Superior temporal gyrus (tissue), 1 donor: ENCODE data around the gene IFNA17.
A peak's percentile ranks its signal among the peaks of the same experiment; 100 is the strongest.
"Not testable (repeated sequence)": the region's sequence is repeated elsewhere in the genome, so short reads cannot be mapped to it uniquely, and the experiment has no call there.

ENCODE experiments used
- DNase-seq: peaks from one replicate; pipeline ENCODE4 v3.0.0-alpha.2; 2016; ENCODE audit errors: extremely low spot score

IFNA17 gene

DNA sequence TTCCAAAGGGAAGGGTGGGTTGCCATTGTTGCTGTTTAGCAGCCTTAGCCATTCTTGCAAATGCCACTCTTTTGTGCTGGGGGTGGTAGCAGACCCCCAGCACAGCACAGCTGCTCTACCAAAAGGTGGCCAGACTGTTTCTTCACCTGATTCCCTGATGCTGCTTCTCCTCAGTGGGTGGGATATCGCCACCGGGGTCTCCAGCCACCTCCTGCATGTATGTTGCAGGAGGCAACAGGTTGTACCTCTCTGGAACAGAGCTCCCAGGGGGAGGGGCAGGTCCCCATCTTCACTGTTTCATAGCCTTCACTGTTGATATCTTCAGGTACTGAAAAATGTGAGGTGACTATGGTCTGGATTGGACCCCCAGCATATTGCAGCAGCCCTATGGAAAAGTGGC, 17.2 kb downstream of the IFNA17 start:
- not testable (repeated sequence) for DNase-seq

DNA sequence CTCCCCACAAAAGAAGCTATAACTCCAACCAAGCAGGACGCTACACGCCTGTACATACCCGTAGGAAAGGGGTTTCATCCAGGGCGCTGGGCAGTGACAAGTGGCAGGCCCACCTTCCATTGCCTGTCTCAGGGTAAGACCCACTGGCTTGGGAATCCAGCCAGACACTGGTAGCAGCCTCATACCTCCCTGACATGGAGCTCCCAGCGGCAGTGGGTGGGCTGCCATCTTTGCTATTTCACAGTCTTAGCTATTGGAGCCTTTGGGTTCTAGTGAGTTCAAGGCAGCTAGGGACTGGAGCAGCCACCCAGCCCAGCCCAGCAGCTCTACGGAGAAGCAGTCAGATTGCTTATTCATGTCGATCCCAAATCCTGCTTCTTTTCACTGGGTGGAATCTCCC, 17.7 kb downstream of the IFNA17 start:
- no peak for DNase-seq

DNA sequence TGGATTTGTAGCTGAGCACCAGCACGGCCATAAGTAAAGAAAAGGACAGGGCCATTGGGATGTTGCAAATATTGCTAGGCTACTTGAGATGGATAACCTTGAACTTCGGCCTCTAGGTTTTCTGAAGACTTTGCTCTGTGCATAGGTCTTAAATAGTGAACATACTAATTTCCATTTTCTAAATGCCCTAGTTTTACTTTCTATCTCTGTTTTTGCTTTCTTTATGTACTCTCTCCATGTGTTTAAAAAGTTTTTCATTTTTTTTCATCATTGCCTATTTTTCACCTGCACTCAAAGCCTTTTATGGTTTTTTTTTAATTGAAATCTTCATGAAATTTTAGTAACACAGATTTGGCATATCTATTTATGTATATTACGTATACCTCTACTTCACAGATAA, 21.0 kb downstream of the IFNA17 start, which contains the start of gene IFNA10:
Gene IFNA10 (minus strand): TSS at position 101 of the 400 bp plus-strand sequence. CDS start 46 bp downstream, at position 55.
- not testable (repeated sequence) for DNase-seq

DNA sequence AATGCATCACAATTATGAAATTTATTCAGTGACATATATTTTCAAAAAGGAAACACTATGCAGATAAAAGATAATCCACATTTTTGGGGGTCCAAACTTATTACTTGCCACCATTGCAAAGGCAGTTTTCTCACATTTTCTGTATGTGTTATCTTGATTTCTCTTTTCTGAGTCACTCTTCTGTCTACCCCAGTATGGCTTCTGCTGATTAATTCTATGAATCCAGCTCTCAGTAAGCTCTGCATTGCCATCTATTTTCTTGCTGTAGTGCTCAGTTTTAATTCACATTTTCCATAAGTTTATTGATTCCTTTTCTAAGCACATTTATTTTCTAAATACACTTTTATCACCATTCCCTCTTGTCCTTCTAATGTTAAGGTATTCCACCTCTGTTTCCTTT, 22.8 kb downstream of the IFNA17 start:
- no peak for DNase-seq

DNA sequence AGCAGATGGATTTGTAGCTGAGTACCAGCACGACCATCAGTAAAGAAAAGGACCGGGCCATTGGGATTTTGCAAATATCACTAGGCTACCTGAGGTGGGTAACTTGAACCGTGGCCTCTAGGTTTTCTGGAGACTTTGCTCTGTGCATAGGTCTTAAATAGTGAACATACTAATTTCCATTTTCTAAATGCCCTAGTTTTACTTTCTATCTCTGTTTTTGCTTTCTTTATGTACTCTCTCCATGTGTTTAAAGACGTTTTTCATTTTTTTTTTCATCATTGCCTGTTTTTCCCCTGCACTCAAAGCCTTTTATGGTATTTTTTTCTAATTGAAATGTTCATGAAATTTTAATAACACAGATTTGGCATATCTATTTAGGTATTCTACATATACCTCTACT, 25.9 kb downstream of the IFNA17 start, which contains the start of gene IFNA7:
Gene IFNA7 (minus strand): TSS at position 101 of the 400 bp plus-strand sequence. CDS start 40 bp downstream, at position 61.
- DNase-seq = not testable (repeated sequence)

DNA sequence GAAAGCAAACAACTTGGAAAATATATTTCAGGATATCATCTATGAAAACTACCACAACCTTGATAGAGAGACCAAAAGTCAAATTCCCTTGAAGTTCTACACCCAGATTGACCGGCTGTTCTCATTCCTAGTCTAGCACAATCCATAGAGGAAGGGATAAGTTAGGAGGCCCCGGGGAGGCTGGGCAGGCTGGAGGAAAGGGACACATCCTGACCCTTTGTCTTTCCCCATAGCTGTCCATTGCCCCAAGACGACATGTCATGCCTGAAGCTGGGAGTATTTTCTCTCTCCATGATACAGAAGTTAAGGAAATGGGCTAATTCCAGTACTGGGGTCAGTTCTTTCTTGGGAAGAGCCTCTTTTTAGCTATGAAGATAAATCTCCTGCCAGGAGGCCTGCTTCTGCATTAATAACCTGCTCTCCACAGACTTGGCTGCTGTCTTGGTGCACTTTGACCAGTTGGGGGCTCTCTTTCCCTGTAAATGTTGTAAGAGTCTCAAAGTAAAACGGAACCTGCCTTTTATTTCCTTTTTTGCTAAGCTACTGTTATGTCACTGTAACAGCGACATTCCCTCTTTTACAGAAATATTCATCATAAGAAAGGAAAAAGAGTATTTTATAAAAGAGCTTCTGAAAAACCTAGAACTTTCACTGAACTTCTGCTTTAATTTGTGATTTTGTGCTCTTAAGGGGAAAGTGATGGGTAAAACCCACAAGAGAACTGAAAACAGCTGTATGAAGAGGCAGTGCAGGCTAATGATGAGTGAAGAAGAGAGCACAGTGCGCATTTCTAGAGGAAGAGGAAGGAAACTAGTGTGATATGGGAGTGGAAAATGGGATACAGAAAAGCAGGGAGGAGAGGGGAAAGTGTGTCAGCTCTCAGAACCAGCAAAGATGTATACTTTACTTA, 32.9 kb downstream of the IFNA17 start:
- DNase-seq = peak; percentile 48

DNA sequence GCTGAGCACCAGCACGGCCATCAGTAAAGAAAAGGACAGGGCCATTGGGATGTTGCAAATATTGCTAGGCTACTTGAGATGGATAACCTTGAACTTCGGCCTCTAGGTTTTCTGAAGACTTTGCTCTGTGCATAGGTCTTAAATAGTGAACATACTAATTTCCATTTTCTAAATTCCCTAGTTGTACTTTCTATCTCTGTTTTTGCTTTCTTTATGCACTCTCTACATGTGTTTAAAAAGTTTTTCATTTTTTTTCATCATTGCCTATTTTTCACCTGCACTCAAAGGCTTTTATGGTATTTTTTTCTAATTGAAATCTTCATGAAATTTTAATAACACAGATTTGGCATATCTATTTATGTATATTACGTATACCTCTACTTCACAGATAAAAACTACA, 40.5 kb downstream of the IFNA17 start, which contains the start of gene IFNA4:
Gene IFNA4 (minus strand): TSS at position 101 of the 400 bp plus-strand sequence. CDS start 56 bp downstream, at position 45.
- DNase-seq = not testable (repeated sequence)

DNA sequence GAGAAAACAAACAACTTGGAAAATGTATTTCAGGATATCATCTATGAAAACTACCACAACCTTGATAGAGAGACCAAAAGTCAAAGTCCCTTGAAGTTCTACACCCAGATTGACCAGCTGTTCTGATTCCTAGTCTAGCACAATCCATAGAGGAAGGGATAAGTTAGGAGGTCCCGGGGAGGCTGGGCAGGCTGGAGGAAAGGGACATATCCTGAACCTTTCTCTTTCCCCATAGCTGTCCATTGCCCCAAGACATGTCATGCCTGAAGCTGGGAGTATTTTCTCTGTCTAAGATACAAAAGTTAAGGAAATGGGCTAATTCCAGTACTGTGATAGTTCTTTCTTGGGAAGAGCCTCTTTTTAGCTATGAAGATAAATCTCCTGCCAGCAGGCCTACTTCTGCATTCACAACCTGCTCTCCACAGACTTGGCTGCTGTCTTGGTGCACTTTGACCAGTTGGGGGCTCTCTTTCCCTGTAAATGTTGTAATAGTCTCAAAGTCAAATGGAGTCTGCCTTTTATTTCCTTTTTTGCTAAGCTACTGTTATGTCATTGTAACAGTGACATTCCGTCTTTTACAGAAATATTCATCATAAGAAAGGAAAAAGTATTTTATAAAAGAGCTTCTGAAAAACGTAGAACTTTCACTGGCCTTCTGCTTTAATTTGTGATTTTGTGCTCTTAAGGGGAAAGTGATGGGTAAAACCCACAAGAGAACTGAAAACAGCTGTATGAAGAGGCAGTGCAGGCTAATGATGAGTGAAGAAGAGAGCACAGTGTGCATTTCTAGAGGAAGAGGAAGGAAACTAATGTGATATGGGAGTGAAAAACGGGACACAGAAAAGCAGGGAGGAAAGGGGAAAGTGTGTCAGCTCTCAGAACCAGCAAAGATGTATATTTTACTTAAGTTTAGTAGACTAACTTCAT, 44.9 kb downstream of the IFNA17 start:
- peak; percentile 28 for DNase-seq
